Liver (tissue), 3 donors: Measurements from ENCODE around the gene GTPBP6.
A peak's percentile ranks its signal among the peaks of the same experiment; 100 is the strongest.

Experiments used
- EGR1 ChIP-seq, 2 donors: IDR thresholded peaks; 2 replicates each; pipeline ENCODE4 v1.6.1; 2016 to 2018; ENCODE audit warnings: antibody characterized with exemption in 2 of 2, low read depth in 2 of 2
- GABPA ChIP-seq, 2 donors: IDR thresholded peaks in 1 of 2; conservative IDR thresholded peaks in 1 of 2; 2 replicates each; pipeline ENCODE4 v1.6.1; 2016; ENCODE audit warnings: antibody characterized with exemption in 2 of 2, mild to moderate bottlenecking in 1 of 2, moderate library complexity in 1 of 2
- TAF1 ChIP-seq: conservative IDR thresholded peaks from 2 replicates; pipeline ENCODE4 v1.6.1; 2016; ENCODE audit warnings: antibody characterized with exemption, mild to moderate bottlenecking
- TF ChIP-seq, protein P1 (sequence below): fragments of 150-350 bp; IDR thresholded peaks from 2 replicates; pipeline ENCODE4 v1.5.1; 2017; ENCODE audit warnings: improper control_type of control experiment, low read depth, low read length; ENCODE audit not compliant: missing input control
- TF ChIP-seq, protein P2 (sequence below): IDR thresholded peaks from 2 replicates; pipeline ENCODE4 v1.6.1; 2016; ENCODE audit warnings: antibody characterized with exemption
- TF ChIP-seq, protein P3 (sequence below): IDR thresholded peaks from 2 replicates; pipeline ENCODE4 v1.6.1; 2016; ENCODE audit warnings: antibody characterized with exemption, mild to moderate bottlenecking
- donor health status: healthy.
- donor health status: healthy.

DNA sequence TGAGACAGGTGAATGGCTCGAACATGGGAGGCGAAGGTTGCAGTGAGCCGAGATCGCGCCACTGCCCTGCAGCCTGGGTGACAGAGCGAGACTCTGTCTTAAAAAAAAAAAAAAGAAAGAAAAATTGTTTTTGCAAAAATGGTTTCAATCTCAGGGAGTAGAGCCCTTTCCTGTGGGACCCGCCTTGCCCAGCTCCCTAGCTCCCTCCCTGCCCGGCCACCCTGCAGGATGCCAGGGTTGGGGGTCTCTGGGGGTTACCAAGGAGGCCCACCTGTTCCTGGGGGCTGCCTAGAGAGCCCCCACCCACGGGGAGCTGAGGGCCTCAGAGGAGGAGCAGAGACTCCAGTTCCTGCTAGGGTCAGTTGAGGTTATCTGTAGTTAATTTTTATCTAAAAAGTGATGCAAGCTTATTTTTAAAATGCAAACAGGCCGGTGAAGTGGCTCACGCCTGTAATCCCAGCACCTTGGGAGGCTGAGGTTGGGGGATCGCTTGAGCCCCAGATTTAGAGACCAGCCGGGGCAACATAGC, 56.2 kb downstream of the GTPBP6 start:
- no peak for TF ChIP-seq GABPA (IDR thresholded peaks at IDR 0.05 in 1 of 2, conservative IDR thresholded peaks at IDR 0.05 in 1 of 2)
- TF ChIP-seq TAF1: no peak
- TF ChIP-seq, protein P1, sequence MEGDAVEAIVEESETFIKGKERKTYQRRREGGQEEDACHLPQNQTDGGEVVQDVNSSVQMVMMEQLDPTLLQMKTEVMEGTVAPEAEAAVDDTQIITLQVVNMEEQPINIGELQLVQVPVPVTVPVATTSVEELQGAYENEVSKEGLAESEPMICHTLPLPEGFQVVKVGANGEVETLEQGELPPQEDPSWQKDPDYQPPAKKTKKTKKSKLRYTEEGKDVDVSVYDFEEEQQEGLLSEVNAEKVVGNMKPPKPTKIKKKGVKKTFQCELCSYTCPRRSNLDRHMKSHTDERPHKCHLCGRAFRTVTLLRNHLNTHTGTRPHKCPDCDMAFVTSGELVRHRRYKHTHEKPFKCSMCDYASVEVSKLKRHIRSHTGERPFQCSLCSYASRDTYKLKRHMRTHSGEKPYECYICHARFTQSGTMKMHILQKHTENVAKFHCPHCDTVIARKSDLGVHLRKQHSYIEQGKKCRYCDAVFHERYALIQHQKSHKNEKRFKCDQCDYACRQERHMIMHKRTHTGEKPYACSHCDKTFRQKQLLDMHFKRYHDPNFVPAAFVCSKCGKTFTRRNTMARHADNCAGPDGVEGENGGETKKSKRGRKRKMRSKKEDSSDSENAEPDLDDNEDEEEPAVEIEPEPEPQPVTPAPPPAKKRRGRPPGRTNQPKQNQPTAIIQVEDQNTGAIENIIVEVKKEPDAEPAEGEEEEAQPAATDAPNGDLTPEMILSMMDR: no peak
- TF ChIP-seq, protein P2, sequence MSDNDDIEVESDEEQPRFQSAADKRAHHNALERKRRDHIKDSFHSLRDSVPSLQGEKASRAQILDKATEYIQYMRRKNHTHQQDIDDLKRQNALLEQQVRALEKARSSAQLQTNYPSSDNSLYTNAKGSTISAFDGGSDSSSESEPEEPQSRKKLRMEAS: no peak
- TF ChIP-seq, protein P3, sequence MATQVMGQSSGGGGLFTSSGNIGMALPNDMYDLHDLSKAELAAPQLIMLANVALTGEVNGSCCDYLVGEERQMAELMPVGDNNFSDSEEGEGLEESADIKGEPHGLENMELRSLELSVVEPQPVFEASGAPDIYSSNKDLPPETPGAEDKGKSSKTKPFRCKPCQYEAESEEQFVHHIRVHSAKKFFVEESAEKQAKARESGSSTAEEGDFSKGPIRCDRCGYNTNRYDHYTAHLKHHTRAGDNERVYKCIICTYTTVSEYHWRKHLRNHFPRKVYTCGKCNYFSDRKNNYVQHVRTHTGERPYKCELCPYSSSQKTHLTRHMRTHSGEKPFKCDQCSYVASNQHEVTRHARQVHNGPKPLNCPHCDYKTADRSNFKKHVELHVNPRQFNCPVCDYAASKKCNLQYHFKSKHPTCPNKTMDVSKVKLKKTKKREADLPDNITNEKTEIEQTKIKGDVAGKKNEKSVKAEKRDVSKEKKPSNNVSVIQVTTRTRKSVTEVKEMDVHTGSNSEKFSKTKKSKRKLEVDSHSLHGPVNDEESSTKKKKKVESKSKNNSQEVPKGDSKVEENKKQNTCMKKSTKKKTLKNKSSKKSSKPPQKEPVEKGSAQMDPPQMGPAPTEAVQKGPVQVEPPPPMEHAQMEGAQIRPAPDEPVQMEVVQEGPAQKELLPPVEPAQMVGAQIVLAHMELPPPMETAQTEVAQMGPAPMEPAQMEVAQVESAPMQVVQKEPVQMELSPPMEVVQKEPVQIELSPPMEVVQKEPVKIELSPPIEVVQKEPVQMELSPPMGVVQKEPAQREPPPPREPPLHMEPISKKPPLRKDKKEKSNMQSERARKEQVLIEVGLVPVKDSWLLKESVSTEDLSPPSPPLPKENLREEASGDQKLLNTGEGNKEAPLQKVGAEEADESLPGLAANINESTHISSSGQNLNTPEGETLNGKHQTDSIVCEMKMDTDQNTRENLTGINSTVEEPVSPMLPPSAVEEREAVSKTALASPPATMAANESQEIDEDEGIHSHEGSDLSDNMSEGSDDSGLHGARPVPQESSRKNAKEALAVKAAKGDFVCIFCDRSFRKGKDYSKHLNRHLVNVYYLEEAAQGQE: peak; percentile 46
- no peak for TF ChIP-seq EGR1 (IDR thresholded peaks at IDR 0.05; ENCODE audit: low read depth in 2 of 2)
